Activated naive CD8-positive, alpha-beta T cell treated with anti-CD3 and anti-CD28 coated beads, Interleukin-2, amount 50 U/mL, for 24 hours (primary cell): ENCODE results near the gene MRPS18A.

Experiments
- ATAC-seq: fragments of 150-1000 bp; cut with Tn5 transposase; one replicate; pipeline ENCODE4 v1.10.0; 2021
- DNase-seq: peaks from one replicate; pipeline ENCODE4 v3.0.0; 2021
- H3K27ac Mint-ChIP-seq: one replicate; pipeline ENCODE4 v1.8.0; 2021; ENCODE audit warnings: mild to moderate bottlenecking, mixed read lengths
- H3K27me3 Mint-ChIP-seq: one replicate; pipeline ENCODE4 v1.8.0; 2021; ENCODE audit warnings: mixed read lengths
- H3K36me3 Mint-ChIP-seq: one replicate; pipeline ENCODE4 v1.8.0; 2021; ENCODE audit warnings: low read depth, mixed read lengths
- H3K4me1 Mint-ChIP-seq: one replicate; pipeline ENCODE4 v1.8.0; 2021; ENCODE audit warnings: mixed read lengths
- H3K4me3 Mint-ChIP-seq: one replicate; pipeline ENCODE4 v1.8.0; 2021; ENCODE audit warnings: mild to moderate bottlenecking, moderate library complexity, mixed read lengths
- H3K9me3 Mint-ChIP-seq: one replicate; pipeline ENCODE4 v1.8.0; 2021; ENCODE audit warnings: mixed read lengths

Gene MRPS18A

DNA sequence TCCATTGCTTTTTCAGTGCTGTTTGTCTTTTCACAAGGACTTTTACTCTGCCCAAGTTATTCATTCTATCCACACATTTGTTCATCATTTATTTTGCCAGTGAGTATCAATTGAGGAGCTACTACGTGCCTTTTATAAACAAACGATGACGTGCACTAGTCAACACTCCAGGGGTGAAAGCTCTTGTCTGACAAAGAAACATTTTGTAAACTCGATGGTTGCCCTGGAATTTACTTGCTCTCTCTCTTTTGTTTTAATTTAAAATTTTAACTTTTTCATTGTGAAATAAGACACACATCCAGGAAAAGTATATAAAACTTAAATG lies 8.3 kb upstream of the MRPS18A start:
- Mint-ChIP-seq H3K9me3 (no peaks in the 10 kb centered on the region), H3K4me1 (no peaks in the 10 kb centered on the region), H3K36me3 (no peaks in the 10 kb centered on the region), H3K4me3 (no peak overlapping the region), H3K27me3 (peaks cover 12% of the 10 kb centered on the region), H3K27ac (no peak overlapping the region)
- DNase-seq = no peak
- no peak for ATAC-seq

DNA sequence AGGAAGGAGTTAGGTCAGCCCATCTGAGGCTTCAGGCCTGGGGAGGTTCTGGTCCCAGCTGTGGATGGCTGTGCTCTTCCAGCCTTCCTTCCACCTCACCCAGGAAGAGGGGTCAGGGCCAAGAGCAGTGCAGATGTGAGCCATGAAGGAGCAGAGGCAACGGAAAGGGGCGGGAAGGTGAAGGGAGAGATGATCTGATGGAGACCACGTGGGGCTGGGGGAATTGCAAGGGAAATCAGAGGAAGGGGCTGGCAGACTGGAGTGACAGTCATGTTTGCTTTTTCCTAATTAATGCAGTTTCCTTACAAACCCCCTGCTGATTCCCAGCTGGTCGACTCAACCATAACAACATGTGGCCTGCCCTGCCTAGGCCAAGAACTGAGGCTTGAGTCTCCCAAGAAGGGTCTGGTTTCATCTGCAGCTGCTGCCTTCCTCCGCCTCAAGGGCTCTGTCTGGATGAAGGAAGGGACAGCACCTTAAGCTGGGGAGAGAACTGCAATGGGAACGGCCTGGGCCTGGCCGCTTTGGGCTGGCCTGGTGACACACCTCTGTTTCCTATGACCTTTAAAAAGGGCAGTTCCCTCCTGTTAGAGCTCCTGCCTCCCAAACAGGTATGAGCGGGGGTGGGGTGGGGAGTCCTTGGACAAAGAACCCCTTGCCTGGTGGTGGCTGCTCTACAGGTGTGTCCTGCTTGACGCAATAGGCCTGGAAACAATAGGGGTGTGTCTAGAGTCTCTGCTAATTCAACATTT lies 7.8 kb upstream of the MRPS18A start:
- no peak for ATAC-seq

DNA sequence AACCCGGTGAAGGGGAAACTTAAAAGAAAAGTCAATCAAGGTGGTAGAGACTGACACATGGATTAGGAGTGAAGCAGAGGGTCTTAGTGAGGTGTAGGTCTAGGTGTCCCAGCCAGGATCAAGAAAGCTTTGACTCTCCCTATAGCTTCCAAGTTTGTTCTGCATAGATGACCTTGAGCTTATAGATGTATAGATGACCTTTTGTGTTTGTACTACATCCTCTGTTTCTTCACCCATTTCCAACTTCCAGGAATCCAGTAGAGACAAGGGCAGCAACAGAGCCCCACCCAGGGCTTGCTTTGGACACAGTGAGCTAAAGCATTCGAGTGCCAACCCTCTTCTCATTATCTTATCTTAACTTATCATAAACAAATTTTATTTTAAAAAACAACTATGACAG lies 1.8 kb upstream of the MRPS18A start:
- Mint-ChIP-seq H3K27ac (no peak overlapping the region), H3K36me3 (peaks cover 2% of the 10 kb centered on the region), H3K4me3 (no peak overlapping the region), H3K4me1 (peaks cover 37% of the 10 kb centered on the region), H3K27me3 (peaks cover under 1% of the 10 kb centered on the region), H3K9me3 (no peaks in the 10 kb centered on the region)
- ATAC-seq (no peak), DNase-seq (no peak)

More for the DNA sequence above, 7.8 kb upstream of the MRPS18A start:
- DNase-seq = no peak
- H3K9me3 Mint-ChIP-seq = no peaks in the 10 kb centered on the region
- H3K36me3 Mint-ChIP-seq = no peaks in the 10 kb centered on the region
- H3K27me3 Mint-ChIP-seq = peaks cover 12% of the 10 kb centered on the region
- no peaks in the 10 kb centered on the region for H3K4me1 Mint-ChIP-seq
- H3K4me3 Mint-ChIP-seq = no peak overlapping the region
- no peak overlapping the region for H3K27ac Mint-ChIP-seq

DNA sequence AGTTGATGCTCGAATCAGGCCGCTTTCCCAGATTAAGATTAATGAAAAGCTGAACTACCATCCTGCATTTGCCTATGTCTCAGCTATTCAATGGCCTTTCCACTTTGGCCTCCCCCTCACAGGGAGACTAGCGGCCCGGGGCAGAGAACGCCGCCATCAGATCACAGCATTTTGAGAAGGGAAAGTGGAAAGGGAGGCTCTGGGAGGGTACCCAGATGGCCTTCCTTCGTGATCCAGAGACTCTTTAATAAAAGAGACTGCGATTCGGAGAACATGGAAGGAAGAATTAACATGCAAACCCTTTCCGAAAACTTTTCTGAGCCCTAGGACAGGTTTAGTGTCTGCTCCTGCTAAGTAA lies 533 bp downstream of the MRPS18A start:
- ATAC-seq = no peak
- peaks cover 6% of the 10 kb centered on the region for H3K36me3 Mint-ChIP-seq
- H3K9me3 Mint-ChIP-seq = no peaks in the 10 kb centered on the region
- DNase-seq = no peak
- H3K4me1 Mint-ChIP-seq = peaks cover 50% of the 10 kb centered on the region
- peak overlapping the region; percentile 90 for H3K4me3 Mint-ChIP-seq
- H3K27ac Mint-ChIP-seq = peak overlapping the region; percentile 84
- H3K27me3 Mint-ChIP-seq = no peaks in the 10 kb centered on the region

DNA sequence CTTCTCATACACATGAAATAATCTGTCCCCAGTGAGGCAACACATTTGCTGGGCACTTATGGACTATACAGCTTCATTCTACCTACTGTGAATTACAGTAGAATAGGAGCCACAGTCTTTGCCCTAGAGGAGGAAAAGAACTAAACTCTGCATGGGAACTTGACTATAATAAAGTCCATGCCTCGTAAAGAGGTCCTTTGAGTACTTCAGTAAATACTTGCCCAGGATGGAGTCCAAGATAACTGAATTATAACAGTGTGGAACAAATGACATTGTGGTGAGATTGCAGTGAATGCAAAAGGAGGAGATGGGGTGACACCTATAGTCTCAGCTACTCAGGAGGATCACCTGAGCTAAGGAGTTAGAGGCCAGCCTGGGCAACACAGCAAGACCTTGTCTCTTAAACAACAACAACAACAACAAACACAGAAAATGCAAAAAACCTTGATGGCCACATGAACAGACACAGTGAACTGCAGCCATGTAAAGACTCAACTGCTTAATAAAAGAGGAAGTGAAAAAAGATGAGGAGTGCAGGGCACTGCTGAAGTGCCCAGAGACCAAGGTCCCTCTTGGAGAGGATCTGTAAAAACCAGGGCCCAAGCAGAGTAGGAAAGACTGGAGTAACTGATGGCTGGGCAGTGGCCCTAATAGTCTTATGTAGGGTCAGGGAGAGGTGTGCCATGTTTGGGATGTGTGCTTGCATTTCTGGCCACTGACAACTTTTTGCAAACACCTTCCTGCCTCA lies 3.7 kb downstream of the MRPS18A start:
- no peak for DNase-seq
- ATAC-seq = no peak
- H3K27me3 Mint-ChIP-seq = no peaks in the 10 kb centered on the region
- peaks cover 50% of the 10 kb centered on the region for H3K4me1 Mint-ChIP-seq
- H3K36me3 Mint-ChIP-seq = peaks cover 16% of the 10 kb centered on the region
- H3K27ac Mint-ChIP-seq = peak overlapping the region; percentile 5
- H3K9me3 Mint-ChIP-seq = no peaks in the 10 kb centered on the region
- H3K4me3 Mint-ChIP-seq = no peak overlapping the region

DNA sequence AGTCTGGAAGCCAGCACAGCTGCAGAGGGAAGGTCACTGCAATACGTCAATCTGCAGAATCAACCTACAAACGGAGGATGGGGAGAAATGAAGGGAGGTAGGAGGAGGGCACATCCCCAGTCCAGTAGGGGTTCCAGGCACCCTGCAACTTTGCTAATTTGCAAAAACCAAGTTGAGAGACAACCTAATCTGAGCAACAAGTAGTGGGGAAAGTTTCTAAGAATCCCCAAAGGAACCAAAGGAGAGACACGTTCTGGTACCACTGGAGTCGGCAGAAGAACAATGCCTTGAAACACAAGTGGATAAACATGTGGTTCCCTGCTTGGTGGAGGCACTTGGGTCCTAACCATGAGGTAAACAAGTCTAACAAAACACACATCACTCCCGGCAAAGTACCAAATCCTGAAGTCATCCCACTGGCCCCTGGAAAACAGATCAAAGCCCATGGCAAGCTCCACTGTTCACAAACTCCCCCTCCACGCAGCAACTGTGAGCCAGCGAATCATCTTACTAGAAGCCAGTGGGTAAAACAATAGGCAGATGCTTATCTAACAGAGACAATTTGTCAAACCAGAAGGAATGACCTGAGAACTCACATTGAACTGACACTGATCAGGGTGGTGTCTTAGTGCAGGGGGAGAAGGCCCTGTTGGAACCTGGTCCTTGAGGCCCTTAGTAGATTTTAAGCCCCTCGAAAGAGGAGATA lies 4.7 kb downstream of the MRPS18A start:
- H3K36me3 Mint-ChIP-seq = peaks cover 20% of the 10 kb centered on the region
- no peak overlapping the region for H3K27ac Mint-ChIP-seq
- H3K9me3 Mint-ChIP-seq = no peaks in the 10 kb centered on the region
- no peaks in the 10 kb centered on the region for H3K27me3 Mint-ChIP-seq
- no peak overlapping the region for H3K4me3 Mint-ChIP-seq
- peaks cover 44% of the 10 kb centered on the region for H3K4me1 Mint-ChIP-seq
- no peak for DNase-seq
- no peak for ATAC-seq

DNA sequence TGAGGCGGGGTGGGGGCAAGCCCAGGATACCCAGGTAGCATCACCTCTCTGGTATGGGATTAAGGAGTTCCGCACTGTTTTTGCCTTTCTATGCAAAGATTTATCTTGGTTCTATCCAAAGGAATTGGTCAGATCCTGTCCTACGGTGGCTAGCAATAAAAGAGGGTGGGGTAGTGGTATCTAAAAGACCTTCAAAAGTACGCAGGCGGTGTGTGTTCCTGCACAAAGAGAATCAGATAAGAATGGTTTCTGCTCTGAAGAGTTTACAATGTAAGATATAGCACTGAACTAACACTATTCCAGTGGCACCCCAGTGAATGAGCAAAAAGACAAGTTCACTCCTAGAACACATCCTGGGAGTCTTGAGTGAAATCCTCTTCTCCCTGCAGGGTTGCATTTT lies 6.3 kb downstream of the MRPS18A start:
- Mint-ChIP-seq H3K27me3 (no peaks in the 10 kb centered on the region), H3K27ac (no peak overlapping the region), H3K36me3 (peaks cover 24% of the 10 kb centered on the region), H3K4me3 (no peak overlapping the region), H3K4me1 (peaks cover 32% of the 10 kb centered on the region), H3K9me3 (no peaks in the 10 kb centered on the region)
- DNase-seq (no peak), ATAC-seq (no peak)

DNA sequence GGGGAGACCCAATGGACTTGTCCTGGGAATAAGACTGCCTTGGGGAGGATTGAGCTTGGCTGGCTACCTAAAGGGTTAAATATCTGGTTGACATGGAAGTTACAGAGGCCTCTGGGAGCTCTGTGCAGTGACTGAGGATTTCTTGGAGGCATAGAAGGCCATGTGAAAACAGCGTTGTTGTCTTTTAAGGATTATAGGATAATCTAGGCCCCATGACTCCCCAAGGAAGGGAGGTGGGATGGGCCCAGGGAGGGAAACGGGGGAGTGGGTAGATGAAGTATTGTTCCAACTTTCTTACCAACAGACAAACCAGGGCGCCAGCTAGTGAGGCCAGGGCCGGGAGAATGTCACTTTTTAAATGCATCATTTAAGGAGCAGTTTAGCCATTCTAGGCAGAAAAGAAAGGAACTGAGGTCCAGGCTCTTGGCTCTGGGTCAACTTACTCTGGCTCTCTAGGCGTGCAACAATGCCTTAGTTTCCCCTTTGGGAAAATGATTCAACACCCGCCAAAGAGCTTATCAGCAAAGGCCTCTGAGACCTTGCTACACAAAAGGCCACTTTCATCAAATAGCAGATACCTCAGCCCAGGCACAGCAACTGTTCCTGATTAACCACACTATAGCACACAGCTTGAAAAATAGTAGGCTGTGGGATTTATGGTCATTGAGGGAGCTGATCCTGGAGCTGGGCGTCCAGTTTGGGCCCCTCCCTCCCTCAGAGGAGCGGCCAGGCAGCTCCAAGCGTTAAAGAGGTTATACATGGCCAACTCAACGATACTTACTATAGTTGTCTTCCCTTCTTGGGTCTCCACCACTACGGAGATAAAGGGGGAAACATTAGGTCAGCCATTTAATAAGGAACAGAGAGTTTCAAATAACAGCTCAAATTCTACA lies 7.0 kb downstream of the MRPS18A start:
- Mint-ChIP-seq H3K27ac (no peak overlapping the region), H3K36me3 (peaks cover 24% of the 10 kb centered on the region), H3K9me3 (no peaks in the 10 kb centered on the region), H3K27me3 (no peaks in the 10 kb centered on the region), H3K4me1 (peaks cover 25% of the 10 kb centered on the region), H3K4me3 (no peak overlapping the region)
- no peak for DNase-seq
- ATAC-seq = no peak

DNA sequence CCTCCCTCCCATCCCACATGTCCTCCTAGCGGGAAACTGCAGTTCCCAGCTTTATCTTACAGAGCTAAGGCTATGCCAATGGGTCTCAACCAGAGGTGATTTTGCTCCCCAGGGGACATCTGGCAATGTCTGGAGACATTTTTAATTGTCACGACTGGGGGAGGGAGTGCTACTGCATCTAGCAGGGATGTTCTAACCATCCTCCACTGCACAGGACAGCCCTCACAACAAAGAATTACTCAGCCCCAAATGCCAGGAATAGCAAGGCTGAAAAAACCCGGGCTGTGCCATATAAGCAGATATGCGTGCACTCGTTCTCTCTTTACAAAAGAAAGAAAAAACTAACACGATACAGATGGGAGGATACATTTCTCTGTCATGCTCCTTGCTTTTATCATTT lies 8.5 kb downstream of the MRPS18A start:
- ATAC-seq (no peak), DNase-seq (no peak)
- Mint-ChIP-seq H3K27me3 (no peaks in the 10 kb centered on the region), H3K4me3 (no peak overlapping the region), H3K4me1 (peaks cover 10% of the 10 kb centered on the region), H3K9me3 (no peaks in the 10 kb centered on the region), H3K27ac (no peak overlapping the region), H3K36me3 (peaks cover 32% of the 10 kb centered on the region)

DNA sequence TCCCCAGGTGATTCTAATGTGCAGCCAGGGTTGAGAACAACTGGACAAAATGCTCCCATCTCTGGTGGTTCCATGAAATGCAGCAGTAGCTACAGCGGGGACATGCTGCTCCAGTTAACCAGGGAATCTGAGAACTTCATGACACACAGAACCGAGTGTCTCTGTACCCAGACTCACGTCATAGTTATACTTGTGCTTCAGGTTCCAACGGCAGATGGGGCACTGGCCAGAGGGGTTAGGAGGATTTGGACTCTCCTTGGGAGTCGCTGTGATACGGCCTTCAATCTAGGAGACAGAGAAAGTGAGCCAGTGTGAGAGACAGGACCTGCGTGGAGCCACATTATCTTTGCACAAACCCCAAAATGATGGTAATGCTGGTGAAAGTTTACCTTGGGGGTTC lies 9.2 kb downstream of the MRPS18A start:
- ATAC-seq = no peak
- Mint-ChIP-seq H3K4me1 (peaks cover 4% of the 10 kb centered on the region), H3K36me3 (peaks cover 32% of the 10 kb centered on the region), H3K9me3 (no peaks in the 10 kb centered on the region), H3K27me3 (no peaks in the 10 kb centered on the region), H3K4me3 (no peak overlapping the region), H3K27ac (no peak overlapping the region)
- DNase-seq = no peak

DNA sequence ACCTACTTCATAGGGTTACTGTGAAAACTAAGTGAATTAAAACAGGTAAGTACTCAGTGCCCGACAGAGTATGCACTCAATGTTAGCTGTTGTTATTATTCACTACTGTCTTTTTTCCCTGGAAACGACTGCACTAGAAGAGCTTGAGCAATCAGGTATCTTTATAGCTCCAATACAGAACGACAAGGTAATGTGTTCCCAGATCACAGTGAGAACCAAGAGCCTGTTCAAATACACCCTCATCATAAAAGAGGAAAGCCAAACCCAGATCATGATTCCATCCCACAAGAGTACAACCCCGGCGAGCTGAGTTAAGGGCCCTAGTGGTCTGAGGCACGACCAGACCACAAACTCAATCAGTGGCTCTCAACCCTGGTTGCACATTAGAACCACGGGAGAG lies 9.8 kb downstream of the MRPS18A start:
- Mint-ChIP-seq H3K4me3 (no peak overlapping the region), H3K27ac (no peak overlapping the region), H3K4me1 (no peaks in the 10 kb centered on the region), H3K36me3 (peaks cover 34% of the 10 kb centered on the region), H3K9me3 (no peaks in the 10 kb centered on the region), H3K27me3 (no peaks in the 10 kb centered on the region)
- DNase-seq (no peak), ATAC-seq (no peak)

DNA sequence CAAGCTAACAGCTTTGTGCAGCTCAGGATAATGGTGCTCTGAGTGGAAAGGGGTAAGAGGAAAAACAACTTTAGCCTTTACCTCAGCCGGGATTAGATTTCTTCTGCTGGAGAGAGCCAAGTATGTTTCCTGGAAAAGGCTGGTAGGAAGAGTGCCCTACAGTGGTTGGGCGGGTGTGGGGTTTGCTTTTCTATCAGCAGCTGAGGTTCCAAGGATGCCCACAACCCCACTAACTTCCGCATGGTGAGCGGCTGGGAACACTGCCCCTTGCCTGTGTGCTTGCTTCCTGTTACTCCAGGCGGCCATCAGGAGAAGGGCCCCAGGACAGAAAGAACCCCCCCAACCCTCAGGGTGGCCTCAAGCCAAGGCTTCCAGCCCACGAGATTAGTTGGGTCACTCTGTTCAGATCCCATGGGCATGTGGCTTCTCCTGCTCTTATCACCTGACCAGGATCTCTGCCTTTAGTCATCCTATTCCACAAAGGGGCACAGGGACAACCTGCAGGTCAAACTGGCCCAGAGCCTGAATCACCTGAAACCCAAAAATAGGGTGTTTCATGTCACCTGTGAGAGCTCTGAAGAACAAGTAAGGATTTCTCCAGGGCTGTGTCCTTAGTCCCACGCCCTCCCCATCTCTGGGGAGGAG lies 10.5 kb downstream of the MRPS18A start:
- Mint-ChIP-seq H3K27me3 (no peaks in the 10 kb centered on the region), H3K36me3 (peaks cover 32% of the 10 kb centered on the region), H3K4me1 (no peaks in the 10 kb centered on the region), H3K27ac (no peak overlapping the region), H3K4me3 (no peak overlapping the region), H3K9me3 (no peaks in the 10 kb centered on the region)
- no peak for ATAC-seq
- no peak for DNase-seq

DNA sequence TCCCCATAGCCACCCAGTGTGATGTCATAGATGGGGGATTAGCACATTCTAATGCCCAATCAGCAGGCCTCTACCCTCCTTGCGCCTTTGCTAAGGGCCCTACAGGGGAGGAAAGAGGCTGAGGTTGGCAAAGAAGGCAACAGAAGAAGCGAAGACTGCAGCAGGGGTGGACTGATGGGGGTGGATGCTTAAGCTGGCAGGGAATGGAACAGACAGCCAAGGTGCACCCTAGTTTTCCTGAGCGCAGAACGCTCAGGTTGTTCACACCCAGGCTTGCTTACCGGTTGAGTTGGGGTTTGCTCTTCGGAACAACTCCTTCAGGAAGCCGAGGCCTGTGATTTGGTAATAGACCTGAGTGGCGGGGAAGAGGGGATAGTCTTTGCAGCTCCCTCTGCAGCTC lies 12.7 kb downstream of the MRPS18A start:
- Mint-ChIP-seq H3K27ac (no peak overlapping the region), H3K36me3 (peaks cover 30% of the 10 kb centered on the region), H3K4me3 (no peak overlapping the region)

DNA sequence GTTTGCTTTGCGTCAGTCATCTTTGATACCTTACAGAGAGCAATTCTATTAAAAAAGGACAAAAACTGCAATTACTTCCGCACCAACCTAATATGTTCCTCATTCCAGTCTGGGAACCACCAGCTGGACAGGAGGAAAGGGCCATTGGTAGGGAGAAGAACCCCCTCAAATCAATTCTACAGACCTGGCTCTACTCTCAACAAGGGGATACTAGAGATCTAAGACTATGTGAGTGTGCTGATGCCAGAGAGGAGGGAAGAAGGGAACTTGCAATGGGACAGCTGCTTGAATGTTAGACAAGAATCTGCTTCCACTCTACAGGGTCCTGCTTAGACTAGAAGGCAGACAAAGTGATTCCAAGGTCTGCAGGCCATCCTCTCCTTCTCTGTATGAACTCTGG lies 13.3 kb downstream of the MRPS18A start:
- H3K27ac Mint-ChIP-seq = no peak overlapping the region
- peaks cover 14% of the 10 kb centered on the region for H3K4me1 Mint-ChIP-seq
- DNase-seq = no peak
- H3K27me3 Mint-ChIP-seq = no peaks in the 10 kb centered on the region
- H3K4me3 Mint-ChIP-seq = no peak overlapping the region
- H3K36me3 Mint-ChIP-seq = peaks cover 30% of the 10 kb centered on the region
- no peak for ATAC-seq
- no peaks in the 10 kb centered on the region for H3K9me3 Mint-ChIP-seq

More for the DNA sequence above, 12.7 kb downstream of the MRPS18A start:
- ATAC-seq (no peak), DNase-seq (no peak)
- Mint-ChIP-seq H3K9me3 (no peaks in the 10 kb centered on the region), H3K4me1 (peaks cover 8% of the 10 kb centered on the region), H3K27me3 (no peaks in the 10 kb centered on the region)
